Spleen (tissue), 7 donors: ENCODE data around the gene EPHA8.

Experiments used
- POLR2A ChIP-seq, 3 donors: fragments of 450-650 bp; IDR thresholded peaks; one replicate each; pipeline ENCODE4 v1.5.1; 2017; ENCODE audit warnings: antibody characterized with exemption in 3 of 3, mild to moderate bottlenecking in 1 of 3
- TF ChIP-seq, protein P1 (sequence below), 11 experiments: fragments of 200-600 bp in 7 of 11; fragments of 450-650 bp in 4 of 11; sonication (generic) in 4 of 11; IDR thresholded peaks in 8 of 11; conservative IDR thresholded peaks in 3 of 11; 1 replicate in 7 of 11; 2 replicates in 4 of 11; pipeline versions ENCODE4 v1.4.0 to v1.8.0; 2016 to 2021; ENCODE audit warnings: antibody characterized with exemption in 11 of 11, inconsistent platforms in 4 of 11, mild to moderate bottlenecking in 1 of 11
- donor health status: DM: no; HTN: no; CAD: no; lungs with moderate emphysema.
- donor health status: DM: no; HTN: no; CAD: no.
- donor health status: DM: no; HTN: no; CAD: no.

DNA sequence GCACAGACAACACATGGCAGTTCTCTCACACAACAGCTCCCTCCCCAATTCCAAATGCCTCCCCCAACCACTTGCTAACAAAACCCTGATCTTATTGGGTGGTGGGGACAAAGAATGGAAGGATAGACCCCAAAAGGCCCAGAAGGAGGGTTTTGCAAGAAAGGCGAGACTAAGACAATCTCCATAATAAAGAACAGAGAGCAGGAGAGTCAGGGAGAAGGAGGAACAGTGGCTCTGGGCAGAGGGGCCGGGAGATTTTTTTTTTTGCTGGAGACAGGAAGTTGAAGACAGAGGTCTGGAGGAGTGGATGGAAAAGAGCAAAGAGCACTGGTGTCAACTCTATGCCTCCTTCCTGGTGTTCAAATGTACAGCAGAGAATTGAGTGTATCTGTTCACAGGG is 66.6 kb downstream of the EPHA8 start:
- TF ChIP-seq POLR2A (IDR thresholded peaks at IDR 0.05): no peak
- TF ChIP-seq, protein P1, sequence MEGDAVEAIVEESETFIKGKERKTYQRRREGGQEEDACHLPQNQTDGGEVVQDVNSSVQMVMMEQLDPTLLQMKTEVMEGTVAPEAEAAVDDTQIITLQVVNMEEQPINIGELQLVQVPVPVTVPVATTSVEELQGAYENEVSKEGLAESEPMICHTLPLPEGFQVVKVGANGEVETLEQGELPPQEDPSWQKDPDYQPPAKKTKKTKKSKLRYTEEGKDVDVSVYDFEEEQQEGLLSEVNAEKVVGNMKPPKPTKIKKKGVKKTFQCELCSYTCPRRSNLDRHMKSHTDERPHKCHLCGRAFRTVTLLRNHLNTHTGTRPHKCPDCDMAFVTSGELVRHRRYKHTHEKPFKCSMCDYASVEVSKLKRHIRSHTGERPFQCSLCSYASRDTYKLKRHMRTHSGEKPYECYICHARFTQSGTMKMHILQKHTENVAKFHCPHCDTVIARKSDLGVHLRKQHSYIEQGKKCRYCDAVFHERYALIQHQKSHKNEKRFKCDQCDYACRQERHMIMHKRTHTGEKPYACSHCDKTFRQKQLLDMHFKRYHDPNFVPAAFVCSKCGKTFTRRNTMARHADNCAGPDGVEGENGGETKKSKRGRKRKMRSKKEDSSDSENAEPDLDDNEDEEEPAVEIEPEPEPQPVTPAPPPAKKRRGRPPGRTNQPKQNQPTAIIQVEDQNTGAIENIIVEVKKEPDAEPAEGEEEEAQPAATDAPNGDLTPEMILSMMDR (IDR thresholded peaks at IDR 0.05 in 8 of 11, conservative IDR thresholded peaks at IDR 0.05 in 3 of 11): no peak
